SJSA1 (cell line): ENCODE measurements around the gene BIRC6. TPM values are rescaled to one million over a fixed set of nuclear protein-coding genes. Genes with fewer than 3 reads are reported as not detected.
"Not testable (repeated sequence)": the region's sequence is repeated elsewhere in the genome, so short reads cannot be mapped to it uniquely, and the experiment has no call there.

Experiments
- DNase-seq, 2 experiments: peaks; one replicate each; pipeline ENCODE4 v3.0.0-alpha.2; 2015 to 2020; ENCODE audit warnings: low spot score in 2 of 2, low read depth in 1 of 2
- H3K27ac ChIP-seq: fragments of 250-450 bp; sonication (Bioruptor Pico); 2 replicates; pipeline ENCODE4 v1.5.1; 2020; ENCODE audit warnings: mild to moderate bottlenecking, moderate library complexity
- H3K27me3 ChIP-seq: fragments of 250-450 bp; sonication (Bioruptor Pico); replicated peaks from 2 replicates; pipeline ENCODE4 v1.5.1; 2020; ENCODE audit warnings: mild to moderate bottlenecking, moderate library complexity
- H3K36me3 ChIP-seq: fragments of 250-450 bp; sonication (Bioruptor Pico); 2 replicates; pipeline ENCODE4 v1.5.1; 2020; ENCODE audit warnings: mild to moderate bottlenecking
- H3K4me1 ChIP-seq: fragments of 250-450 bp; sonication (Bioruptor Pico); replicated peaks from 2 replicates; pipeline ENCODE4 v1.6.1; 2021; ENCODE audit warnings: mild to moderate bottlenecking
- H3K4me3 ChIP-seq: fragments of 250-450 bp; sonication (Bioruptor Pico); 2 replicates; pipeline ENCODE4 v1.5.1; 2020; ENCODE audit warnings: mild to moderate bottlenecking
- H3K9me3 ChIP-seq: fragments of 250-450 bp; sonication (Bioruptor Pico); replicated peaks from 2 replicates; pipeline ENCODE4 v1.5.1; 2020; ENCODE audit warnings: mild to moderate bottlenecking
- total RNA-seq: library from RNA; depleted of rRNA; stranded (reverse); fragments of >200 nt; shearing (Covaris generic); gene quantifications from 2 replicates; pipeline ENCODE4 v1.2.3, GENCODE V29; 2014; rRNA removed

BIRC6 gene
- 42.3 and 68.4 TPM in 2 replicates for total RNA-seq

DNA sequence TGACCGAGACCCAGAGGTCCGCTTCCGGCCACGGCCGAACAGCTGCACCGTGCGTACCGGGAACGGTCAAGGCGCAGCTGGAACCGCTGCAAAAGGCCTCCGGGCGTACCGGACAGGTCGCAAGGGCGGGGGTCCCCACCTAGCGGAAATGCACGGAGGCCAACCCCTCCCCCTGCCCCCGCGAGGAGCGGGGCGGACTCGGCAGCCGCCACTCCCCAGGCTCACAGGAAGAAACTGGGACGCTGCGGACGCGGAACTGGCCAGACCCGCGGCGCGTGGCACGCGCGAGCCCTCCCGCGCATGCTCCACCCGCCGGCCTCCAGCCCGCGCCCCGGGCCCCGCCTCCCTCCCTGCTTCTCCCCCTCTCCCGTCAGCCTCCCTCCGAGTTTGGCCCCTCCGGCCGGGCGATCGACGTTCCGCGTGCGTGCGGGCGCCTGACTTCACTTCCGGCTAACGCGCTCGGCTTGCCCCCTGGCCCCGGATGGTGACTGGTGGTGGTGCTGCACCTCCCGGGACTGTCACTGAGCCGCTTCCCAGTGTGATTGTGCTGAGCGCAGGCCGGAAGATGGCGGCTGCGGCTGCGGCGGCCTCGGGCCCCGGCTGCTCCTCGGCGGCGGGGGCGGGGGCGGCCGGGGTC is at the start of gene BIRC6:
Gene BIRC6 (plus strand): TSS at position 343 of the 637 bp plus-strand sequence. CDS start 139 bp downstream, at position 482.
- Histone ChIP-seq H3K4me1 (peaks cover 10% of the 10 kb centered on the region), H3K4me3 (peak within 1 kb of the TSS; percentile 95), H3K27me3 (no peaks in the 10 kb centered on the region), H3K27ac (peak within 1 kb of the TSS; percentile 81), H3K36me3 (peaks cover 30% of the 10 kb centered on the region), H3K9me3 (0 out of 2 replicates have a peak, but pooled peaks cover 2% of the 10 kb centered on the region)
- DNase-seq: peak; percentile 95 to 99

DNA sequence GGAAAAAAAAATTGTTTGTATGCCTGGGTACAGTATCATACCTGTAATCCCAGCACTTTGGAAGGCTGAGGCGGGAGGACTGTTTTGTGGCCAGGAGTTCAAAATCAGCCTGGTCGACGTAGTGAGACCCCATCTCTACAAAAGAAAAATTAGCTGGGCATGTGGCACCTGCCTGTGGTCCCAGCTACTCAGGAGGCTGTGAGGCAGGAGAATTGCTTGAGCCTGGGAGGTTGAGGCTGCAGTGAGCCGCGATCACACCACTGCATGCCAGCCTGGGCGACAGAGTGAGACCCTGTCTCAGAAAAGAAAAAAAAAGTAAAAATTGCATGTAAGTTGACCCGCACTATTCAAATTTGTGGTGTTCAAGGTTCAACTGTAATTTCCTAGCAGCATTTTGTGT is 46.2 kb upstream of the BIRC6 start:
- H3K27ac ChIP-seq: no peak overlapping the region
- H3K36me3 ChIP-seq: peaks cover 6% of the 10 kb centered on the region
- H3K9me3 ChIP-seq: no peaks in the 10 kb centered on the region
- no peak overlapping the region for H3K4me3 ChIP-seq
- H3K4me1 ChIP-seq: no peaks in the 10 kb centered on the region
- no peak for DNase-seq
- H3K27me3 ChIP-seq: no peaks in the 10 kb centered on the region

GRCh38 chr2:32314886-32315285 is 41.9 kb upstream of the BIRC6 start:
- H3K27me3 ChIP-seq: no peaks in the 10 kb centered on the region
- no peaks in the 10 kb centered on the region for H3K36me3 ChIP-seq
- DNase-seq: no peak
- no peak overlapping the region for H3K4me3 ChIP-seq
- H3K27ac ChIP-seq: no peak overlapping the region
- no peaks in the 10 kb centered on the region for H3K4me1 ChIP-seq
- H3K9me3 ChIP-seq: no peaks in the 10 kb centered on the region

DNA sequence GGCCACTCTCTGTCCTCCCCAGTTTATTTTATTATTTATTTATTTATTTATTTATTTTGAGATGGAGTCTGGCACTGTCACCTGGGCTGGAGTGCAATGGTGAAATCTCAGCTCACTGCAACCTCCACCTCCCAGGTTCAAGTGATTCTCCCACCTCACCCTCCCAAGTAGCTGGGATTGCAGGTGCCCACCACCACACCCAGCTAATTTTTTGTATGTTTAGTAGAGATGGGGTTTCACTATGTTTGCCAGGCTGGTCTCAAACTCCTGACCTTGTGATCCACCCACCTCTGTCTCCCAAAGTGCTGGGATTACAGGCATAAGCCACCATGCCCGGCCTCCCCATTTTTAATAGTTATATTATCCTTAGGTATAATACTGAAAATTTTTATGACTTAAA is 28.1 kb upstream of the BIRC6 start:
- H3K4me3 ChIP-seq, H3K27me3 ChIP-seq, DNase-seq, H3K36me3 ChIP-seq, H3K27ac ChIP-seq, H3K9me3 ChIP-seq, H3K4me1 ChIP-seq: not testable (repeated sequence)

- DNase-seq: peak in 1 of 2 experiments; percentile 8
- not testable (repeated sequence) for H3K4me1 ChIP-seq
Measured at GRCh38 chr2:32329180-32329980, 27.4 kb upstream of the BIRC6 start.

DNA sequence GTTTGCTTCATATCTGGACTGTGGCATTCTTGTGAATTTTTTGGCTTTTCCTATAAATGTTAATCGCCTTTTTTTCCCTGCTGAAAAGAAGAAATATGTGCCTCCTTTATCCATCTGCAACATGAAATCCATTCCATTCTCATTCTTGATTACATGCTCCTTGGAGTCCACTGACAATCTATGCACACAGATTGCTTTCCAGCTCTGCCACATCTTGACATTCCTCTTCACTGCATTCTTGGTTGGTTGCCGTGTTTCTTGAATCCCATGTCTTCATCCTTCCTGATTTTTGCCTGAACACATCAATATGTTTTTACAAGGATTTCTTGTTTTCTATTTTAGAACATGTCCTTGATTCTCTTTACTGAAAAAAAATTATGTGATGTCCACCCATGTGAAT is 26.7 kb upstream of the BIRC6 start:
- no peaks in the 10 kb centered on the region for H3K4me1 ChIP-seq
- no peak for DNase-seq
- no peak overlapping the region for H3K27ac ChIP-seq
- H3K36me3 ChIP-seq: no peaks in the 10 kb centered on the region
- no peak overlapping the region for H3K4me3 ChIP-seq
- H3K9me3 ChIP-seq: no peaks in the 10 kb centered on the region
- H3K27me3 ChIP-seq: no peaks in the 10 kb centered on the region

More at GRCh38 chr2:32329180-32329980, 27.4 kb upstream of the BIRC6 start:
- not testable (repeated sequence) for H3K9me3 ChIP-seq, H3K36me3 ChIP-seq, H3K27me3 ChIP-seq, H3K4me3 ChIP-seq, H3K27ac ChIP-seq

- no peaks in the 10 kb centered on the region for H3K4me1 ChIP-seq
- H3K27ac ChIP-seq: no peak overlapping the region
- no peaks in the 10 kb centered on the region for H3K36me3 ChIP-seq
- no peaks in the 10 kb centered on the region for H3K27me3 ChIP-seq
- no peak for DNase-seq
- no peaks in the 10 kb centered on the region for H3K9me3 ChIP-seq
- no peak overlapping the region for H3K4me3 ChIP-seq
Measured at GRCh38 chr2:32342801-32343200, 14.0 kb upstream of the BIRC6 start.

DNA sequence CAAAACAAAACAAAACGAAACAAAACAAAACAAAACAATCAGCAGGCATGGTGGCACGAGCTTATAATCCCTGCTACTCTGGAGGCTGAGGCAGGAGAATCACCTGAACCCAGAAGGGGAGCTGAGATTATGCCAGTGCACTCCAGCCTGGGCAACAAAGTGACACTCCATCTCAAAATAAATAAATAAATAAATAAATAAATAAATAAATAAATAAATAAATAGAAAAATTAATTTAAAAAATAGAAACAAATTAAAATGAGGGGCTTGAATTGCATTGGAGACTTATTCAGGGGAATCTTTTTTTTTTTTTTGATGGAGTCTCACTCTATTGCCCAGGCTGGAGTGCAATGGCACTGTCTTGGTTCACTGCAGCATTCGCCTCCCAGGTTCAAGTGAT is 6.0 kb upstream of the BIRC6 start:
- DNase-seq, H3K36me3 ChIP-seq: not testable (repeated sequence)

GRCh38 chr2:32355976-32356680 is 695 bp upstream of the BIRC6 start:
- Histone ChIP-seq H3K27me3 (no peaks in the 10 kb centered on the region), H3K4me3 (peak overlapping the region; percentile 95), H3K4me1 (peaks cover 10% of the 10 kb centered on the region), H3K36me3 (peaks cover 23% of the 10 kb centered on the region), H3K27ac (peak overlapping the region; percentile 81), H3K9me3 (0 out of 2 replicates have a peak, but pooled peaks cover 2% of the 10 kb centered on the region)
- no peak for DNase-seq

More for the DNA sequence above, 6.0 kb upstream of the BIRC6 start:
- H3K9me3 ChIP-seq, H3K4me3 ChIP-seq, H3K27me3 ChIP-seq, H3K4me1 ChIP-seq, H3K27ac ChIP-seq: not testable (repeated sequence)

DNA sequence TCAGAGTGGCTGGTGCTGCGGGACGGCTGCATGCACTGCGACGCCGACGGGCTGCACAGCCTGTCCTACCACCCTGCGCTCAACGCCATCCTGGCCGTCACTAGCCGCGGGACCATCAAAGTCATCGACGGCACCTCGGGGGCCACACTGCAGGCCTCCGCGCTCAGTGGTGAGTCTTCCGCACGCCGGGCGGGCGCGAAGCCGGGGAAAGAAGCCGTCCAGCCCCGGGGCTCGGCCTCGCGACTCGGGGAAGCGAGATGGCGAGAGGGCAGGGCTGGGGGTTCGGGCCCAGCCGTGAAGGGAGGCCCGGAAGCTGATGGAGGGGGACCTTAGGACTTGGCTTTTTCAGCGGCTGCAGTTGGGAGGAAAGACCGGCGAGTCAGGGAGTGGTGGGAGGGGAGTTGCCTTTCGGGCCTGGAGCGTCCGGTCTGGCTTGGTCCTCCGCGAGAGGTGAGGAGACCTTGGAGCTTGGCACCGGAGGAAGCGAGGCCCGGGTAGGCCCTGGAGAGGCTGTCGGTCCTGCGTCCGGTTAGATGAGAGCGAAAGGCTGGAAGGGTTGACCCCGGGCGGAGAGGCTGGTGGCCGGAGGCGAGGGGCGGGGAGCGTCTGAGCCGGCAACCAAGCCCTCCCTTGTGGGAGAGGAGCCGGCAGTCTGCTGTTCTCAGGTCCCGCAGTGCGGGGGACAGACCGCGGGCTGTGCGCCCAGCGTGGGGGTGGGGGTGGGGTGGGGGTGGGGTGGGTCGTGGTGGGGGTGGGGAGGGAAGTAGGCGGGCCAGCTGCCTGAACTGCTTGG is 691 bp downstream of the BIRC6 start:
- Histone ChIP-seq H3K4me3 (peak overlapping the region; percentile 95), H3K27ac (peak overlapping the region; percentile 81), H3K4me1 (peaks cover 10% of the 10 kb centered on the region), H3K36me3 (peaks cover 32% of the 10 kb centered on the region), H3K27me3 (no peaks in the 10 kb centered on the region), H3K9me3 (0 out of 2 replicates have a peak, but pooled peaks cover 2% of the 10 kb centered on the region)
- DNase-seq: peak in 1 of 2 experiments; percentile 50

- Histone ChIP-seq H3K4me1 (peaks cover 10% of the 10 kb centered on the region), H3K4me3 (peak overlapping the region; percentile 95), H3K27ac (no peak overlapping the region), H3K9me3 (0 out of 2 replicates have a peak, but pooled peaks cover 2% of the 10 kb centered on the region), H3K27me3 (no peaks in the 10 kb centered on the region), H3K36me3 (peaks cover 32% of the 10 kb centered on the region)
- peak in 1 of 2 experiments; percentile 40 for DNase-seq
Measured at GRCh38 chr2:32358111-32358482, 1.3 kb downstream of the BIRC6 start.

GRCh38 chr2:32360416-32360815 is 3.6 kb downstream of the BIRC6 start:
- Histone ChIP-seq H3K27me3 (no peaks in the 10 kb centered on the region), H3K27ac (no peak overlapping the region), H3K9me3 (0 out of 2 replicates have a peak, but pooled peaks cover 2% of the 10 kb centered on the region), H3K4me3 (no peak overlapping the region), H3K36me3 (peaks cover 38% of the 10 kb centered on the region), H3K4me1 (peaks cover 10% of the 10 kb centered on the region)
- DNase-seq: no peak

DNA sequence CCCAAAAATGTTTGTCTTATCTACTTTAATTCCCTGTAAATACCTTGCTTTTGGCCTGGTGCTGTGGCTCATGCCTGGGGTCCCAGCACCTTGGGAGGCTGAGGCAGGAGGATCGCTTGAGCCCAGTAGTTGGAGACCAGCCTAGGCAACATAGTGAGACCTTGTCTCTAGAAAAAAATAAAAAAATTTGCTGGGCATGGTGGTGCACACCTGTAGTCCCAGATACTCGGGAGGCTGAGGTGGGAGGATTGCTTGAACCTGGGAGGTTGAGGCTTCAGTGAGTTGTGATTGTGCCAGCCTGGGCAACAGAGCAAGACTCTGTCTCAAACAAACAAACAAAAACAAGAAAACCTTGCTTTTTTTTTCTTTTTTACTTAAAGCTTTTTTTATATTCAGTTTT is 6.2 kb downstream of the BIRC6 start:
- peaks cover 31% of the 10 kb centered on the region for H3K36me3 ChIP-seq
- H3K4me1 ChIP-seq, H3K27ac ChIP-seq, H3K9me3 ChIP-seq, H3K27me3 ChIP-seq, DNase-seq, H3K4me3 ChIP-seq: not testable (repeated sequence)
